ENCODE results near the gene GRAMD4.

Gene GRAMD4

DNA sequence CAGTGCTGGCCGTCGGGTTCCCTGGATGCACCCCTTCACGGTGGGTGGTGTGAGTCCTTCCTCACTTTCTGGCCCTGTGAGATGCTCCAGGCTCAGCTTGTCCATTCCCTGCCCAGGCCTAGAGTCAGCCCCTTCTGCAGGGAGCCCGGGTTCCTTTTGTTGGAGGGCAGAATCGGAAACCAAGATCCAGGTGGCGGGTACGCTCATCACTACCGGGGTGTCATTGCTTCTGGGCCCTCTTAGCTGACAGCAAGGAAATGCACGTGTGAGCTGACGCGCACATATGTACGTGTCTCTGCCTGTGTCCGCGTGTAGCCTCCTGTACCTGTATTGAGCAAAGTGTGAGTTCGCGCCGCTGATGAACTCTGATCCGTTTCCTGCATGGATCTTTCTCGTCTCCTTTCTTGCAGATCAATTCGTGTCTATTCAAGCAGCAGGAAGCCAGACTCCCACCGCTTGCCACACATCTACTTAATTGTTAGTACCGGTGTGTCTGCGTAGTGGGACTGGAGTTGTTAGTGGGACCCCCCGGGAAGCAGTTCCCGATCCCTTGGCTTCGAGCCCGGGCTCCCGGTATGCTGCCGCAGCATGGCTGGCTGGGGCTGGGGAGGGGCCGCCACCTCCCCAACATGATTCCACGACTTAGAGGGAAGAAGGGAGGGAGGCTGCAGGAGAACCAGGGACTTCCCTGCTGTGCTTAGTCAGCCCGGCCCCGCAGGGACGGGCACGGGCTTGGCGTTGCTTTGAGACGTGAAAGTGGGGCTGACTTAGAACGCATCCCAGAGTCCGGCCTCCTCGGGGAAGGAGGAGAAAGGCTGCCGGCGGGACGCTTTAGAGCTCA is 35.9 kb upstream of the GRAMD4 start:
- DNase-seq: no peak

DNA sequence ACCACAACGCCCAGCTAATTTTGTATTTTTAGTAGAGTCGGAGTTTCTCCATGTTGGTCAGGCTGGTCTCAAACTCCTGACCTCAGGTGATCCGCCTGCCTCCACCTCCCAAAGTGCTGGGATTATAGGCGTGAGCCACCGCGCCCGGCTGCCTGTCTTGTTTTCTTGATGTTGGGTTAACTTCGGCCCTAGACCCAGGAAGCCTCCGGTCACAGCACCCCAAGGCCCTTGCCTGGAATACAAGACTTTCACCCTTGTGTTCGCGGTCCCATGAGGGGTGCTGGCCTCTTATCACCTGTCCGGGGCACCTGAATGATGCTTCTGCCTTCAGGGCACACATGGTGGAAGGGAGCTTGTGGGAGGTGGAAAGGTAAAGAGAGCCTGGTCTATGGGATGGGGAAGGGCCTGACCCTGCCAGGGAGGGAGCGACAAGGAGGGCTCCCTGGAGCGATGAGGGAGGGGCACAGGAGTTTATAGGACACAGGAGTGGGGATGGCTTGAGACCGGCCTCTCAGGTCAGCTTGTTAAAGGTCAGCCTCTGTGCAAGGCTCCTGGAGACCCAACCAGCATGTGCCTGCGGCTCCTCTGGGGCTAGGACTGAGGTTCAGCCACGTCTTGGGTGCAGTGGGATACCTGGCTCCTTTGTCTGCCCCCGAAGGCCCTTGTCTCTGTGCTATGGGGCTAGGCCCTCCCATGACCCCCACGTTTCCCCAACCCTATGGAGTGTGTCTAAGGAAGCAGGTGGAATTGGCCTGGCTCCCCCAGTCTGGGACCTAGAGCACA is 34.7 kb upstream of the GRAMD4 start:
- no peak for DNase-seq

DNA sequence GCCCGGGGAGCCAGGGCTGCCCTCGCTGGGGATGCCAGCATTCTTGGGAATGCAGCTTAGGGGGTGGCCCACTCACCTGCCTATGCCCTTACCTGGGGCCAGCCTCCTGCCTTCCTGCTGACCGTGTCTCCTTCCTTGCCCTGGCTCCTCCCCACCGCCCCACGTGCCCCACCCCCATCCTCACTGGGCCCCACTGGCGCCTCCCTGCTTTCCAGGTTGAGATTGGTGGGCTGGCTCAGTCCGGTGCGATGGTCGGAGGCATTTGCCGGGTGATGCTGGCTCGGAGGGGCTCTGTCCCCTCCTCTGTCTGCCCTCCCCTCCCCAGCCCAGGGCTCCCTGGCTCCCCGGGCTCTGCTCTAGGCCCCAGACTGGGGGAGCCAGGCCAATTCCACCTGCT is 34.1 kb upstream of the GRAMD4 start:
- no peak for DNase-seq

DNA sequence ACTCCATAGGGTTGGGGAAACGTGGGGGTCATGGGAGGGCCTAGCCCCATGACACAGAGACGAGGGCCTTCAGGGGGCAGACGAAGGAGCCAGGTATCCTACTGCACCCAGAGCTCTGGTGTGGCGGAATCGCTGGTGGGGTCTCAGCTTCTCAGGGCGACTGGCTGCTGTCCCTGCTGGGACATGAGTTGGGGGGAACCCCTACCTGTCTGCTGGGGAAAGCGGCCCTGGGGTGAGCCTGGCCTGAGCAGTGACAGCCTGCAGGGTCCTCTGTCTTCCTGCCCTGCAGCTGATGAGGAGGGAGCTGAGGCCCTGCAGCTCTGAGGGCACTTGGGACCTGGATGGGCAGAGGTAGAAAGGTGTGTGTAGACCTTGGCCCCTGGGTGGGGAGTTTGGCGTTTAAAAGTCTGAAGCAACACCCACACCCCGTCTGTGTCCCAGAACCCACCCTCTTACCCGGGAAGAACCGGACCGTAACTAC is 33.6 kb upstream of the GRAMD4 start:
- DNase-seq: no peak

DNA sequence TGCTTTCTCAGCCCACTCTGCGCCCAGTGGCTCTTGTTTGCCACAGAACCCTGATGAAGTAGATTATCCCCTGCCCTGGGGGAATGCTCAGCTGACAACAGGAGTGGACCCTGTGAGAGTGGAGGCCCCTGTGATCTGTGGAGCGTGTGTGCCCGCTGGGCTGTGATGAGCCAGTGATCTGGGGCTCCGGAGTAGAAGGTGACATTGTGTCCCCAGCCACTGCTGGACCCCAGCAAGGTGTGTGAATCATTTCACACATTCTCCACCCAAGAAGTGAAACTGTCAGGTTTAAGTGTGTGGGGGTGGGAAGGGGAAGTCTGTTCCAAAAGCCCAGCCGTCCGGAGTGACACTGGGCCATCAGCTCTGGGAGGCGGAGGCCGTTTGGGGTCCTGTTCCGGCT is 33.1 kb upstream of the GRAMD4 start:
- no peak for DNase-seq

- no peak for DNase-seq
Observed at GRCh38 chr22:46587492-46588278, 32.5 kb upstream of the GRAMD4 start.

DNA sequence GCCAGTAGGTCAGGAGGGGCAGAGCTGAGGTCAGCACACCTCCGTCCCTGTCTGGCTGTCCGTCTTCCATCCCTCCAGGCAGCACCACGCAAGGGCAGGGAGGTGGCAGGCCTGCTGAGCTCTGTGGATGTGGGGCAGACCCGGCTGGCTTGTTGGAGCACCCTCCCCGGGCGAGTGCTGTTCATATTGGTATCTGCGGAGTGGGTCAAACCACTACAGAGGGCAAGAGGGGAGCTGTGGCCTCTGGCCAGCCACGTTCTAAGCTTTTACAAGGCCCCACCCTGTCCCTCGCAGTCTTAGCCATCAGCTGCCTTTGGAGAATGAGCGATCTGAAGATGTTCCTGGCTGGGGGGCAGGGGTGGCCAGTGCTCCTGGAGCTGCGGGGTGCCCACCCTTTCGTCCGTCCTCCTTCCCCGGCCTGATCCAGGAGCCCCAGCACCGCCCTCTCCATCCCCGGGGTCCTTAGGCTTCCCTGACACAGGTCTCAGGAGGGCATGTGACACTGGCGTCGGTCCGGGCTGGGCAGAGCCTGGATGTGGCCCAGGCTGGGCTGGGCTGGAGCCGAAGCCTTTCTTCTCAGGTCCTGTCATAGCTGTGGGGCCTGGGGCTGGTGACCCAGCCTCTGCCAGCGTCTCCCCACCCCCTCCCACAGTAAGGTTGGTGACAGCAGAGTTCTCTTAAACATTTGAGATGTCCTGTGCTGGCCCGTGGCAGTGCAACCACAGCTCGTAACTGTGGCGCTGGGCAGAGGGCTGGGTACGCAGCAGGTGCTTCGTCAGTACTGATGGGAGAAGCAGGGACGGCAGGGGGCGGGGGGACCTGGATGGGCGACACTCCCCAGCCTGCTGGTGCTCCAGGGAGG is 31.7 kb upstream of the GRAMD4 start:
- no peak for DNase-seq

DNA sequence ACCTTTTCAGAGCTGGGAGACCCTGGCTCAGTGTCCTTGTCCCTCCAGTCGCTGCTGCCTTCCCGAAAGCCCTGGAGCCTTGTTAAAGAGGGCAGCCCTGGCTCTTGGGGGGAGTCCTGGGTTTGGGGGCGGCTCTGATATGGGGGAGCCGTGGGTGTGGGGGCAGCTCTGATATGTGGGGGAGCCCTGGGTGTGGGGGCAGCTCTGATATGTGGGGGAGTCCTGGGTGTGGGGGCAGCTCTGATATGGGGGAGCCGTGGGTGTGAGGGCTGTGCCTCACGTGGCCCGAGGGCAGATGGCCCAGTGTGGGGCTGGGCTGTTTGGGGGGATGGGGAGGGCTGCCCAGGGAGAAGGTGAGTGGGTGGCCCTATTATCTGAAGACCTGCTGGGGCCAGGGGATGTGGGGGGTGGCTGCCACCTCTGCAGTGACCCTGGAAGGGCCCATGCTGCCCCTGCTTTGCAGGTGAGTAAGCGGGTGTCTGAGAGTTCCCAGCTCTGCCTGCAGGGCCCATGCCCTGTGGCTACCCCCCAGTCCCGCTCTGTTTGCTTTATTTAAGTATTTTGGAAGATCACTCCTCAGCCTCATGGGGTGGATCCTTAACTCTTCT is 30.9 kb upstream of the GRAMD4 start:
- DNase-seq: no peak

DNA sequence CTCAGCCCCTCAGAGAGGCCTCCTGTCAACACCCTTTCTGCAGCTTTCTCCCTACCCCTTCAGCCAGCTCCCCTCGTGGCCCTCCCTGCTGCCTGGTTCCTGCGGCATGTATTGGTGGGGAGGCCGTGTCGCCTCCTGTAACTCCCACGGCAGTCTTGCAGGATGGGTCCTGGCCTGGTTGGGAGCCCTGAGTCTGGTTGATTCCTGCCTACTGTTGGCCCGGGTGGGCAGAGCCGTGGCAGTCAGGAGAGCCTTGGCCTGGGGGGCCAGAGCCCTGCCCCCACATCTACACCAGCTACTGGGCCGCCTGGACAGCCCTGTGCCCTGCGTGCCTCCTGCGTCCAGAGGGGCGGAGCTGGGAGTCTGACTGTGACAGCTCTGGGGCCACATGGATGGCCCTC is 30.3 kb upstream of the GRAMD4 start:
- DNase-seq: no peak

DNA sequence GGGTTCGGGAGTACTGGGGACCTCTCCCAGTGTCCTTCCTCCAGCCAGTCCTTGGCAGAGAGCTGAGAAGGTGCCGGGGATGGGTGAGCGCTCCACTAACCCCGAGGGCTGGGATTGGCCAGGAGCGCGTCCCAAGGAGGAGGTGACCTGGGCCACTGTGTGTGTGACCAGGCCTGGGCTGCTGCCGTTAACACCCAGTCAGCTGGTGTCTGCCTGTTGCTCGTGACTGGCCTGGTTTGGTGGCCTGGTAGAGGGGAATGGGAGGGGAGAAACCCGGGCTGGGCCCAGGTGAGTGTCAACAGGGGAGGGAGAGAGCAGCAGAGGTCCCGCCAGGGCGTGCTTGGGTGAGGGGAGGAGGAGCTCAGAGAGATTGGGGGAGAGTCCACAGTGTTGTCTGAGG is 29.9 kb upstream of the GRAMD4 start:
- no peak for DNase-seq

DNA sequence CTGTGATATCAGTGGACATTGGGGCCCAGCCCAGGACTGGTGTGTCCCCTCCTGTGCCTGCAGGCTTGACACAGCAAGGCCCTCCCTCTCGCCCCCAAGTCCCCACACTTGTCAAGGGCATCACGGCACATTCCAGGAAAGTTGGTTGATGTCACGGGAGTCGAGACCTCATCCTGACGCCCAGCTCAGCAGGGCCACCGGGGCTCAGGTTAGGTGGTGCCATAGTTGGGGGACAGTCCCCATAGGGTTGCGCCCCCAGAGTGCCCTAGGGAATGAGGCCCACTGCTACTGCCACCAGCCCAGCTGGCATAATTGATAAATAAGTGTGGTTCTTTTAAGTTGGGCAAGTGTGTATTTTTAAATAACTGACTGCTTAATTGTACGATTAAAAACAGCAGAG is 28.3 kb upstream of the GRAMD4 start:
- no peak for DNase-seq

GRCh38 chr22:46592390-46592872 is 27.8 kb upstream of the GRAMD4 start:
- DNase-seq: no peak

- DNase-seq: no peak
Observed at GRCh38 chr22:46593211-46593681, 26.9 kb upstream of the GRAMD4 start.

GRCh38 chr22:46593996-46594946 is 25.9 kb upstream of the GRAMD4 start:
- no peak for DNase-seq

GRCh38 chr22:46594947-46595298 is 25.3 kb upstream of the GRAMD4 start:
- DNase-seq: no peak

GRCh38 chr22:46595545-46595944 is 24.6 kb upstream of the GRAMD4 start:
- DNase-seq: no peak

GRCh38 chr22:46596032-46596441 is 24.1 kb upstream of the GRAMD4 start:
- DNase-seq: no peak

DNA sequence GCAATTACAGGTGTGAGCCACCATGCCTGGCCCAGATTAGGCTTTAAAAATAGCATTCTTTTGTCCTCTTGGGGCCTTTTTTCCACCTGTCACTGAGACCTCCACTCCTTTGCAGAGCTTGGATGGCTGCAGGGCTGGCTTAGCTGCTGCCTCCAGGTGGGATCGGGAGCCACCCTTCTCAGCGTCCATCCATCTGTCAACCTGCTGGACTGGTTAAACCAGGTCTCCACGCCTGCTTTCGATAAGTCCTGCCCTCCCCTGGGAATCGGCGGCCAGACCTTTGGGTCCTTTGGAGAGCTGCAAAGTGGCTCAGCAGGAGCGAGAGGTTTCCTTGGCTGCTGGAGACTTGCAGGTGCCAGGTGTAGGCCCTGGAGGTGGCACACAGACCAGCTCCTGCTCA is 23.4 kb upstream of the GRAMD4 start:
- no peak for DNase-seq

DNA sequence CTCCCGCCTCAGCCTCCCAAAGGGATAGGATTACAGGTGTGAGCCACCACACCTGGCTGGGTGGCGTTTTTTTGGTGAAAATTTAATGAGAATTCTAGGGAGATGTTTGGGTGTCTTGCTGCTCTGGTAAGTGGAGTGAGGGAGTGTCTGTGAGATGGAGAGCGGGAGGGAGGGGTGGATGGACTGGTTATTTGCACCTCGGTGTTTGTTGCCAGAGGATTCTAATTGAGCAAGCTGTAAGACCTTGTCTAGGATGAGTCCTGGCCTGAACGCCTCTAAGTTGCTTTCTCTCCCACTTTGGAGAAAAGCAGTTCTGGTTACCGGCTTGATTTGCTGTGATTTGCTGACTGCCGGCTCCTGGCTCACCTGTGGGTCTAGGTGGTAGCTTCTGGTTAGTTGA is 22.0 kb upstream of the GRAMD4 start:
- DNase-seq: no peak

GRCh38 chr22:46598737-46599424 is 21.3 kb upstream of the GRAMD4 start:
- no peak for DNase-seq

Measured in 8988T (cell line).